Measurements from ENCODE around the gene VPS13D.

DNA sequence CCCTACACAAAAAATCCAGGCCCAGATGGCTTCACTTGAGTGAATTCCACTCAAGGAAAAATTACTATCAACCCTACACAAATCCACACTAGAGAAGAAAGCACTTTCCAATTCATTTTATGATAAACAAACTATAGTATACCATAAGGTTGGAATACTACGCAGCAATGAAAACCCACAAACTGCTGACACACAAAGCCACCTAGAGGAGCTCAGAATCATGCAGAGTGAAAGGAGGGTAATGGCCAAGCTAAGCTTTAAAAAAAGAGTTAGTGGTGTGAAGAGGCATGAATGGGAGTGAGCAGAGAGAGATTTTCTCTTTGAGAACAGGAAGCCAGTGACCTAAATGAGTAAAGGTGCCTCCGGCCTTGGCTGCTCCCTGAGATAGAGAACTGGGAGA is 294.4 kb downstream of the VPS13D start:
- no peak for TF ChIP-seq ETV6 (conservative IDR thresholded peaks at IDR 0.05 in 1 of 2, IDR thresholded peaks at IDR 0.05 in 1 of 2; ENCODE audit: borderline replicate concordance in 1 of 2, low read depth in 1 of 2)
- TF ChIP-seq, protein P1, sequence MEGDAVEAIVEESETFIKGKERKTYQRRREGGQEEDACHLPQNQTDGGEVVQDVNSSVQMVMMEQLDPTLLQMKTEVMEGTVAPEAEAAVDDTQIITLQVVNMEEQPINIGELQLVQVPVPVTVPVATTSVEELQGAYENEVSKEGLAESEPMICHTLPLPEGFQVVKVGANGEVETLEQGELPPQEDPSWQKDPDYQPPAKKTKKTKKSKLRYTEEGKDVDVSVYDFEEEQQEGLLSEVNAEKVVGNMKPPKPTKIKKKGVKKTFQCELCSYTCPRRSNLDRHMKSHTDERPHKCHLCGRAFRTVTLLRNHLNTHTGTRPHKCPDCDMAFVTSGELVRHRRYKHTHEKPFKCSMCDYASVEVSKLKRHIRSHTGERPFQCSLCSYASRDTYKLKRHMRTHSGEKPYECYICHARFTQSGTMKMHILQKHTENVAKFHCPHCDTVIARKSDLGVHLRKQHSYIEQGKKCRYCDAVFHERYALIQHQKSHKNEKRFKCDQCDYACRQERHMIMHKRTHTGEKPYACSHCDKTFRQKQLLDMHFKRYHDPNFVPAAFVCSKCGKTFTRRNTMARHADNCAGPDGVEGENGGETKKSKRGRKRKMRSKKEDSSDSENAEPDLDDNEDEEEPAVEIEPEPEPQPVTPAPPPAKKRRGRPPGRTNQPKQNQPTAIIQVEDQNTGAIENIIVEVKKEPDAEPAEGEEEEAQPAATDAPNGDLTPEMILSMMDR (IDR thresholded peaks at IDR 0.05 in 2 of 3, conservative IDR thresholded peaks at IDR 0.05 in 1 of 3; ENCODE audit: control insufficient read depth in 2 of 3, extremely low read depth in 1 of 3, insufficient read depth in 1 of 3, low read depth in 3 of 3, low read length in 3 of 3): no peak
- no peak for TF ChIP-seq ESRRA (IDR thresholded peaks at IDR 0.05; ENCODE audit: low read length)
- no peak for TF ChIP-seq POLR2AphosphoS2 (IDR thresholded peaks at IDR 0.05; ENCODE audit: low read depth, low read length)
- TF ChIP-seq ASH2L (IDR thresholded peaks at IDR 0.05; ENCODE audit: borderline replicate concordance, low read depth): no peak
- TF ChIP-seq, protein P2, sequence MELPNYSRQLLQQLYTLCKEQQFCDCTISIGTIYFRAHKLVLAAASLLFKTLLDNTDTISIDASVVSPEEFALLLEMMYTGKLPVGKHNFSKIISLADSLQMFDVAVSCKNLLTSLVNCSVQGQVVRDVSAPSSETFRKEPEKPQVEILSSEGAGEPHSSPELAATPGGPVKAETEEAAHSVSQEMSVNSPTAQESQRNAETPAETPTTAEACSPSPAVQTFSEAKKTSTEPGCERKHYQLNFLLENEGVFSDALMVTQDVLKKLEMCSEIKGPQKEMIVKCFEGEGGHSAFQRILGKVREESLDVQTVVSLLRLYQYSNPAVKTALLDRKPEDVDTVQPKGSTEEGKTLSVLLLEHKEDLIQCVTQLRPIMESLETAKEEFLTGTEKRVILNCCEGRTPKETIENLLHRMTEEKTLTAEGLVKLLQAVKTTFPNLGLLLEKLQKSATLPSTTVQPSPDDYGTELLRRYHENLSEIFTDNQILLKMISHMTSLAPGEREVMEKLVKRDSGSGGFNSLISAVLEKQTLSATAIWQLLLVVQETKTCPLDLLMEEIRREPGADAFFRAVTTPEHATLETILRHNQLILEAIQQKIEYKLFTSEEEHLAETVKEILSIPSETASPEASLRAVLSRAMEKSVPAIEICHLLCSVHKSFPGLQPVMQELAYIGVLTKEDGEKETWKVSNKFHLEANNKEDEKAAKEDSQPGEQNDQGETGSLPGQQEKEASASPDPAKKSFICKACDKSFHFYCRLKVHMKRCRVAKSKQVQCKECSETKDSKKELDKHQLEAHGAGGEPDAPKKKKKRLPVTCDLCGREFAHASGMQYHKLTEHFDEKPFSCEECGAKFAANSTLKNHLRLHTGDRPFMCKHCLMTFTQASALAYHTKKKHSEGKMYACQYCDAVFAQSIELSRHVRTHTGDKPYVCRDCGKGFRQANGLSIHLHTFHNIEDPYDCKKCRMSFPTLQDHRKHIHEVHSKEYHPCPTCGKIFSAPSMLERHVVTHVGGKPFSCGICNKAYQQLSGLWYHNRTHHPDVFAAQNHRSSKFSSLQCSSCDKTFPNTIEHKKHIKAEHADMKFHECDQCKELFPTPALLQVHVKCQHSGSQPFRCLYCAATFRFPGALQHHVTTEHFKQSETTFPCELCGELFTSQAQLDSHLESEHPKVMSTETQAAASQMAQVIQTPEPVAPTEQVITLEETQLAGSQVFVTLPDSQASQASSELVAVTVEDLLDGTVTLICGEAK (IDR thresholded peaks at IDR 0.05; ENCODE audit: borderline replicate concordance): no peak
